Esophagus squamous epithelium (tissue), 4 donors: Measurements from ENCODE around the gene MPI.

ENCODE experiments used
- POLR2A ChIP-seq, 4 donors: fragments of 450-650 bp; IDR thresholded peaks; one replicate each; pipeline ENCODE4 v1.6.1; 2017; ENCODE audit warnings: antibody characterized with exemption in 4 of 4, mild to moderate bottlenecking in 4 of 4, moderate library complexity in 3 of 4
- TF ChIP-seq, protein P1 (sequence below), 6 experiments: fragments of 450-650 bp in 4 of 6; fragments of 200-600 bp in 2 of 6; sonication (generic) in 2 of 6; IDR thresholded peaks; one replicate each; pipeline ENCODE4 v1.5.1; 2016 to 2019; ENCODE audit warnings: antibody characterized with exemption in 6 of 6, mild to moderate bottlenecking in 4 of 6, moderate library complexity in 4 of 6

DNA sequence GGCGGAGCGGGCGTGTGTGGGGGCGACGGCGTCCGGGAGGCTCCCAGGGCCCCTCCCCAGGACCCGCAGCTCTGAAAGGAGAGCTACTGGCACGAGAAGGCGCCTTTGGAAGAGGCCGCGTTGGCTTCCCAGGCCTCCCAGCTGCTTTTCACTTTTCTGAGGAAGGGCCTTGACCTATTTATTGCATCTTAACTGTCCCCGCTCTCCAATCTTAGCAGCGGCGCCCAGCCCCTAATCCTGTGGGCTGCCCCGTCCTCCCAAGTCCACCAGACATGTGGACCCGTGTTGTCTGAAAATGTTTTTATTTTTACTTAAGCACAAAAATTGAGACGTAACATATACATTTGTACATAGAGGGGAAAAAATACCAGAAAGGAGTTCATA lies 46.4 kb upstream of the MPI start:
- TF ChIP-seq, protein P1, sequence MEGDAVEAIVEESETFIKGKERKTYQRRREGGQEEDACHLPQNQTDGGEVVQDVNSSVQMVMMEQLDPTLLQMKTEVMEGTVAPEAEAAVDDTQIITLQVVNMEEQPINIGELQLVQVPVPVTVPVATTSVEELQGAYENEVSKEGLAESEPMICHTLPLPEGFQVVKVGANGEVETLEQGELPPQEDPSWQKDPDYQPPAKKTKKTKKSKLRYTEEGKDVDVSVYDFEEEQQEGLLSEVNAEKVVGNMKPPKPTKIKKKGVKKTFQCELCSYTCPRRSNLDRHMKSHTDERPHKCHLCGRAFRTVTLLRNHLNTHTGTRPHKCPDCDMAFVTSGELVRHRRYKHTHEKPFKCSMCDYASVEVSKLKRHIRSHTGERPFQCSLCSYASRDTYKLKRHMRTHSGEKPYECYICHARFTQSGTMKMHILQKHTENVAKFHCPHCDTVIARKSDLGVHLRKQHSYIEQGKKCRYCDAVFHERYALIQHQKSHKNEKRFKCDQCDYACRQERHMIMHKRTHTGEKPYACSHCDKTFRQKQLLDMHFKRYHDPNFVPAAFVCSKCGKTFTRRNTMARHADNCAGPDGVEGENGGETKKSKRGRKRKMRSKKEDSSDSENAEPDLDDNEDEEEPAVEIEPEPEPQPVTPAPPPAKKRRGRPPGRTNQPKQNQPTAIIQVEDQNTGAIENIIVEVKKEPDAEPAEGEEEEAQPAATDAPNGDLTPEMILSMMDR (IDR thresholded peaks at IDR 0.05) = peak in 2 of 6 experiments; percentile 3 to 4
- no peak for TF ChIP-seq POLR2A (IDR thresholded peaks at IDR 0.05)
